Calu3 (cell line): ENCODE data around the gene PLCXD3. TPM values are rescaled to one million over a fixed set of nuclear protein-coding genes. Genes with fewer than 3 reads are reported as not detected.

Experiments used
- BruUV-seq: library from RNA; stranded (reverse); fragments of 400-500 nt; replicated peaks from 2 replicates; lab custom pipeline; 2021; lab: Mats Ljungman, UMichigan
- CTCF ChIA-PET: fragments of 300-600 bp; sonication (Branson Sonifier 250); formaldehyde crosslinking; loops from one replicate; lab custom pipeline; 2022; ENCODE audit warnings: antibody characterized with exemption; lab: Charles Lee
- DNase-seq: peaks from one replicate; pipeline ENCODE4 v3.0.0; 2022
- H3K27ac Mint-ChIP-seq: one replicate; pipeline ENCODE4 v1.8.0; 2022; ENCODE audit warnings: mixed read lengths; ENCODE audit not compliant: unreplicated experiment
- H3K27me3 Mint-ChIP-seq: one replicate; pipeline ENCODE4 v1.8.0; 2022; ENCODE audit warnings: mixed read lengths; ENCODE audit not compliant: unreplicated experiment
- H3K36me3 Mint-ChIP-seq: one replicate; pipeline ENCODE4 v1.8.0; 2022; ENCODE audit warnings: mild to moderate bottlenecking, moderate library complexity, mixed read lengths; ENCODE audit not compliant: insufficient read depth, unreplicated experiment
- H3K4me1 Mint-ChIP-seq: one replicate; pipeline ENCODE4 v1.8.0; 2022; ENCODE audit warnings: mild to moderate bottlenecking, low read depth, mixed read lengths; ENCODE audit not compliant: unreplicated experiment
- H3K4me3 Mint-ChIP-seq: one replicate; pipeline ENCODE4 v1.8.0; 2022; ENCODE audit warnings: mild to moderate bottlenecking, low read depth, moderate library complexity, mixed read lengths; ENCODE audit not compliant: unreplicated experiment
- H3K9me3 Mint-ChIP-seq: one replicate; pipeline ENCODE4 v1.8.0; 2022; ENCODE audit warnings: low read depth, mixed read lengths; ENCODE audit not compliant: unreplicated experiment
- intact Hi-C: fragments of 100-400 bp; cut with micrococcal nuclease; formaldehyde crosslinking; loops from one replicate; pipeline ENCODE4 v1.10.0; 2022; ENCODE audit not compliant: unreplicated experiment
- total RNA-seq: library from RNA; stranded (reverse); gene quantifications from 2 replicates; pipeline ENCODE4 v1.2.3, GENCODE V29; 2022
- TF ChIP-seq, protein P1 (sequence below): fragments of 200-600 bp; IDR thresholded peaks from one replicate; pipeline ENCODE4 v1.8.0; 2022; ENCODE audit warnings: antibody characterized with exemption; ENCODE audit not compliant: unreplicated experiment

PLCXD3 gene
- total RNA-seq, 1 experiment from 2014 or later = not detected

DNA sequence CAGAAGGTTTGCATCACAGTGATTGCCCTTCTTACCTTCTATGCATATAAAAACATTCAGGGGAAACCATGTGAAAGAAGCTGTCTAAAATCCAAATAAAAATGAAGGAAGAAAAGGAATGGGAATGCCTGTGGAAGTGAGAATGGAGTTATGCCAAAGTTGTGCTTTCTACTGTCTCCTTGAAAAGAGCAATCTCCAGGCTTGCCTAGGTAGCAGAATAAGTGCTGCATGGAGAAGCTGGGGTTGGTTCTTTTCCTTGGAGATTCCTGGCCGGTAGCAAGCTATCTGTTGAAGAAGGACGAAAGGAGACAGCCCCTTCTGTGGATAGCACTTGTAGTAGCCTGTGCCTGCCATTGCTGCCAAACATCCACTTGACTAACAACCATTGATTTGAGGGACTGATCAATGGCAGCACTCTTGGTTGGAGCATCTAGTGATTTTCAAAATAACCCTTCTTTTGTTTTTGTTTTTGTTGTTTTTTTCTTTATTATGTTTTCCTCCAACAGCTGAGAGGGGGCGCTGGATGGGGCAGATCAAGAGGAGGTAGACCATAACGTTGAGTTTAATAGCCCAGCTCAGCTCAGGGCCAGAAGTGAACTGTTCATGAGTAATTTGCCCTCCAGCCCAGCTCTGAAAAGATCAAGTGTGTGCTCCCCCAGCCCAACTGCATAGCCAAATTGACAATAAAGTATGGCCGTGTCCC lies 1.6 kb downstream of the PLCXD3 start:
- CTCF ChIA-PET = interaction anchor here (0.9 kb wide), 1 partner anchor 348 kb away, joined by 3 read pairs; no protein-coding TSS in a partner anchor
- Mint-ChIP-seq H3K4me3 (no peak overlapping the region), H3K9me3 (no peaks in the 10 kb centered on the region), H3K36me3 (no peaks in the 10 kb centered on the region), H3K27me3 (peaks cover 31% of the 10 kb centered on the region), H3K27ac (no peak overlapping the region), H3K4me1 (peaks cover 8% of the 10 kb centered on the region)
- TF ChIP-seq, protein P1, sequence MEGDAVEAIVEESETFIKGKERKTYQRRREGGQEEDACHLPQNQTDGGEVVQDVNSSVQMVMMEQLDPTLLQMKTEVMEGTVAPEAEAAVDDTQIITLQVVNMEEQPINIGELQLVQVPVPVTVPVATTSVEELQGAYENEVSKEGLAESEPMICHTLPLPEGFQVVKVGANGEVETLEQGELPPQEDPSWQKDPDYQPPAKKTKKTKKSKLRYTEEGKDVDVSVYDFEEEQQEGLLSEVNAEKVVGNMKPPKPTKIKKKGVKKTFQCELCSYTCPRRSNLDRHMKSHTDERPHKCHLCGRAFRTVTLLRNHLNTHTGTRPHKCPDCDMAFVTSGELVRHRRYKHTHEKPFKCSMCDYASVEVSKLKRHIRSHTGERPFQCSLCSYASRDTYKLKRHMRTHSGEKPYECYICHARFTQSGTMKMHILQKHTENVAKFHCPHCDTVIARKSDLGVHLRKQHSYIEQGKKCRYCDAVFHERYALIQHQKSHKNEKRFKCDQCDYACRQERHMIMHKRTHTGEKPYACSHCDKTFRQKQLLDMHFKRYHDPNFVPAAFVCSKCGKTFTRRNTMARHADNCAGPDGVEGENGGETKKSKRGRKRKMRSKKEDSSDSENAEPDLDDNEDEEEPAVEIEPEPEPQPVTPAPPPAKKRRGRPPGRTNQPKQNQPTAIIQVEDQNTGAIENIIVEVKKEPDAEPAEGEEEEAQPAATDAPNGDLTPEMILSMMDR = no peak
- BruUV-seq = no TSS peak
- intact Hi-C loops = no loop called here
- no peak for DNase-seq

DNA sequence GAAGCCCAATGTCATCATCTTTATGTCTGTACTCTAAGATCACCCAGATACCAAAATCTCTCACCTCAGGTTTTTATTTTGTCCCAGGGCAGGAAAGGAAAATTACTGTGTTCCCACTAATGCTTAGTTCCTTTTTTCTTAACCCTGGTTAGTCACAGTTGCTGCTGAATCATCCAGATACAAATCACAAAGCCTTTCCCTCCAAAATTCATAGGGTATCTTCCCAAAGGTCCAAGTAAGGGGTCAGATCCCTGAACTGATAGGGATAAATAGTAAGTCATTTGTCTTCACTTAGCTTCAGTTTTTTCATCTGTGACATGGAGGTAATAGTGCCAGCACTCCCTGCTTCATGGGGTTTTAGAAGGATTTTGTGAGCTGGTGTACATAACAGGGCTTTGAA lies 2.2 kb downstream of the PLCXD3 start:
- H3K36me3 Mint-ChIP-seq = no peaks in the 10 kb centered on the region
- TF ChIP-seq, protein P1 = no peak
- intact Hi-C loops = no loop called here
- BruUV-seq = no TSS peak
- H3K4me1 Mint-ChIP-seq = peaks cover 8% of the 10 kb centered on the region
- no peak overlapping the region for H3K4me3 Mint-ChIP-seq
- no peak for DNase-seq
- peaks cover 2% of the 10 kb centered on the region for H3K9me3 Mint-ChIP-seq
- peaks cover 31% of the 10 kb centered on the region for H3K27me3 Mint-ChIP-seq
- CTCF ChIA-PET = no interaction called here
- no peak overlapping the region for H3K27ac Mint-ChIP-seq

DNA sequence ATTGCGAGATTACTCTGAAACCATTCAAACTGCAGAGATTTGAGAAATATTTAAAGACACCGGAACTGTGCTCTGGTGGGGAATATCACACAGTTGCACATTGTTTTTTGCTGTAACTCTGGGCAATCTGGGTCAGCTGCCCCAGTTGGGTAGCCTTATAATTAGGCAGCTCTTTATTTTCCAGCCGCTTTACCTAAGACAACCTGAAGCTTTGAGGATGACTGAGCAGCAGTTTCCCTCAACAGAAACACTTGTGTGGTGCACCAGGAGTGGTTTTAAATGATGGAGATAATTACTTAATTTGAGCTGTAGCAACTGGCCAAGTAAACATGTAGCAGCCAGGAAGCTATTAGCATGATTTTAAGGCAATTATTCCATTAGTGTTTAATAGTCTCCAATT lies 2.9 kb downstream of the PLCXD3 start:
- CTCF ChIA-PET = no interaction called here

DNA sequence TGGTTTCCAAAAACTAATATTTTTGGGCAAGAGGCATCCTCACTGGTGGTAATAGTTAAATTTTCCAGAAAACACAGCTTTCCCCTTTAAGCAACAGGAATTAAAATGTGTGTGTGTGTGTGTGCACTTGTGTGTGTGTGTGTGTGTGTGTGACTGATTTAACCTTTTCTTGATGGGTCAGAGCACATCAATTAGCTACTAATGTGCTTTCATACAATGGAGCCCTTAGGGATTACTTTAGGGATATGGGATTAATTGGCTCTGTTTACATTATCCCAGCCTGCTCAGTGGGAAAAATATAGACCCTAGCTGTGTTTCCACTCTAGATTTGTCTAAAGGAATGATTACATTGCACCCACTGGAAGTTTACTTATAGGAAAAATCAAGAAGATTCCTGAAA lies 6.5 kb downstream of the PLCXD3 start:
- Mint-ChIP-seq H3K27ac (no peak overlapping the region), H3K27me3 (peaks cover under 1% of the 10 kb centered on the region), H3K4me1 (no peaks in the 10 kb centered on the region), H3K36me3 (no peaks in the 10 kb centered on the region), H3K9me3 (peaks cover 2% of the 10 kb centered on the region), H3K4me3 (no peak overlapping the region)
- CTCF ChIA-PET = no interaction called here
- TF ChIP-seq, protein P1 = no peak
- BruUV-seq = no TSS peak
- intact Hi-C loops = no loop called here
- DNase-seq = no peak

More for the DNA sequence above, 2.9 kb downstream of the PLCXD3 start:
- Mint-ChIP-seq H3K4me3 (no peak overlapping the region), H3K27ac (no peak overlapping the region), H3K27me3 (peaks cover 31% of the 10 kb centered on the region), H3K4me1 (peaks cover 8% of the 10 kb centered on the region), H3K36me3 (no peaks in the 10 kb centered on the region), H3K9me3 (peaks cover 2% of the 10 kb centered on the region)
- TF ChIP-seq, protein P1 = no peak
- intact Hi-C loops = no loop called here
- no TSS peak for BruUV-seq
- DNase-seq = no peak
